ENCODE results near the gene ZBTB45. TPM values are rescaled to one million over a fixed set of nuclear protein-coding genes. Genes with fewer than 3 reads are reported as not detected.

ZBTB45 gene
- total RNA-seq (2022; extraction: Qiagen RNA extraction; ENCODE audit: low read depth) = 11.1 to 21.2 TPM (median 17.9 TPM) in 5 replicates

DNA sequence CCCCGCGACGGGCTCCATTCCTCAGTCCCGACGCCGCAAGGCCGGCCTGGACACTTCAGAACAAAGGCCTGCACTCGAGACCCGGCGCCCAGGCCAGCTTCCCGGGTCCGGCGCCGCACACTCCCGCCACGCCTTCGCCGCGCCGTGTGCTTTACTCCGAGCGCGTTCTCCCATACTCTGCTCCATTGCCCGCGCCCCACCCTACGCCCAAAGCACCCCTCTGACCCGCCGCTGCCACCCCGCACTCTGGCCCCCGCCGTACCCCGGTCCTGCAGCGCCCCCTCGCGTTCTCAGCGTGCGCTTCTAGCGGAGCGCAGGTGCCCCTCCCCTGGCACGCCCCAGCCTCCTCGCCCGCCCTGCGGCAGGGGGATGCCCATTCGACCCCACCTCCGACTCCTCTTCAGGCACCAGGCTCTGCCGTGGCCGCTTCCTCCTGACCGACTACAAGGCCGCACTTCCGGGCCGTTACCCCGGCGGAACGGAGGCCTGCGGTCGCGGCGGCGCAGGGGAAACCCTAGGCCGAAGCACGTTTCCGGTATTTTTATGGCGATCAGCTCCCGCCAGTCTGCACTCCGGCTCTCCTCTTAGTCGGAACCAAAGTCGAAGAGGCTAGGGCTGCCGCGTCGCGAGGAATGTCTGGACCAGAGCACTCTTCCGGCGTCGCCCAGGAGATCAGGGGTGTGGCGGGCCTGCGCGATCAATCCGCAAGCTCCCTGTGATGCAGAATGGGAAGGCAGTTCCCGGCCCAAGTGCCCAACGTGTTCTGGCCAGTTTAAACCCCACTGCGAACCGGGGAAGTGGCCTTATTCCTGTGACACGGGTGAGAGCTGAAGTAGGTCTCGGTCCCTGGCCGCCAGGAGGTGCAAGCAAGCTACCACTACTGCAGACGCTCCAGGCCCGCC lies at the start of gene ZBTB45:
Gene ZBTB45 (minus strand): TSS at position 456 of the 902 bp plus-strand sequence. CDS start 2,137 bp downstream, outside the sequence.

DNA sequence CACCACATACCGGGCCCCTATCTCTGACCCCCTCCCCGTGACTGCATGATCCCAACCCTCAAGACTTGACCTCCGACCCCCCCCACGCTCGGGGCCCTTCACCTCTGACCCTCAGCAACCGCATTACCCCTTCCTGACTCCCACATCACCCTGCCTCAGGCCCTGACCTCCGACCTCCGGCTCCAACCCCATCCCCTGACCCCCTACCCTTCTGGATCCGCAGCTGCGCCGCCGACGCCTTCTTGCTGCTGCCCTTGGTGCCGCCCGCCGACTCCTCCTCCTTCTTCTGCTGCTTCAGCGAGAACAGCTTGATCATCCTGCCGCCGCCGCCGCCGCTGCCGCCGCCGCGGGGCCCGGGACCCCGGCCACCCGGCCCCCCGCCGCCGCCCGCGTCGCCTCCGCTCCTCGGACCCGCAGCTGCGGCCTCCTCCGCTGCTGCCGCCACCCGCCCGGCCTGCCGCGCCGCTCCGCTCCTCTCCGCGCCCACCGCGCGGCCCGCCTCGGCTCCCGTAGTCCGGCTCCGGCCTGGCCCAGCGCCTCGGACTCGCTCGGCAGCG lies 38.5 kb upstream of the ZBTB45 start, which contains the start of gene UBE2M:
Gene UBE2M (minus strand): TSS at position 546 of the 557 bp plus-strand sequence. CDS start 230 bp downstream, at position 316.

DNA sequence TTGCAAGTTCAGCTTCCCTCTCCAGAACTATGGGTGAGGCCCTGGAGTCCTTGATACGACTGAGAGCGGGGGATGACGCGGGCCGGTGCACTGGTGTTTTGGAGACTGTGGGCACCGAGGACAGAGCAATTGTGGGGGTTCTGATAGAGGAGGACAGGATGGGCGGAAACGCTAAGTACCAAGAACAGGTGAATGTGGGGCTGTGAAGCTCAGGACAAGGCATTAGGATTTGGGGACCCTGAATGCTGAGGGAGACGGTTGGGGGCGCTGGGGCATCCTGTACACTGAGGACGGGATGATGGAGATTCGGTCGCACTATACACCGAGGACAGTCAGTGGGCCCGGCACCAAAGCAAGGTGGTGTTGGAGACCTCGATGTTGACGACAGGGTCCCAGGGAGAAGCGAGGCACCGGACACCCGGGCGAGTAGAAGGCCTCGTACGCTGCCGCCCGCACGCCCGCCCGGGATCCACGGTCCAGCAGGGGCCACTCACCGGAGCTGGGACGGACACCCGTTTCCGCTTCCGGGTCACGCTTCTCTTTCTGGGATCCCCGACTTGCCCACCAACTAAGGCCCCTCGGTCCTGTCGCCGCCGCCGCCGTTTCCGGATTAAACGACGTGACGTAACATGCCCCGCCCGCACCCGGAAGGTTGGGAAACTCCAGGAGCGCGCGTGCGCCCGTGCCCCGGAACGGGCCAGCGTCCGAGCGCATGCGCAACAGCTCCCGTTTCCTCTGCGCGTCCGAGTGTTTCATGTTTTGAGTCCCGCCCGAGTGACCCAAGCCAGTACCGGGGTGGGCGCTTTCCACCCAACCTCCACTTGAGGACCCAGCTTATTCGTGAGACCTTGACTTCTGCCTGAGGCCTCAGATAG lies 35.1 kb upstream of the ZBTB45 start, which contains the start of gene CHMP2A:
Gene CHMP2A (minus strand): TSS at position 612 of the 875 bp plus-strand sequence. CDS start 893 bp downstream, outside the sequence.

DNA sequence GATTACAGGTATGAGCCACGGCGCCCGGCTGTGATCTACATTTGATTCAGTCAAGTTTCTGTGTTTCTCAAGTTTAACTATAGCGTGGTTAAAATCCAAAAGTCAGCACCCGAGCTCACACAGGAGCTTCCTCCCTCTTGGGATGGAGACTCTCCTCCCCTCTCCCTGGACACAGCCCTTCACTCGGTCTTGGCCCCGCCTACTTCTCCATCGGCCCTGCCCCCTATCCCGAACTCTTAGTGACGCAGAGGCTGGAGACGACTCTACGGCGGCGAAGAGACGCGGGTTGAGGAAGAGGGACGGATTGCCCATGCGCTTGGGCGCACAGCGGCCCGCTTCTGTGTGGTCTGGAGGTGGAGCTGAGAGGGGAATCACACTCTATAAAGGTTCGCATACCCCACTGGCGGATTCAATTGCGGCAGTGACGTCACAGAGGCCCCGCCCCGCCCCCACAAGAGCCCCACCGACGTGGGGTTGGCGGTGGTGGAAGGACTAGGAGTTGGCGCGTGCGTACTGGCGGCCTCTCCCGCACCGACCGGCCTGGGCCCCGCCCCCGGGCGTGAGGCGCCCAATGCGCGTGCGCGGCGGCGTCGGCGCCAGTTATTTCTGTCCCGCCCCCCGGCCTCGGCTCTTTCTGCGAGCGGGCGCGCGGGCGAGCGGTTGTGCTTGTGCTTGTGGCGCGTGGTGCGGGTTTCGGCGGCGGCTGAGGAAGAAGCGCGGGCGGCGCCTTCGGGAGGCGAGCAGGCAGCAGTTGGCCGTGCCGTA lies 24.4 kb upstream of the ZBTB45 start, which contains the start of gene TRIM28:
Gene TRIM28 (plus strand): TSS at position 239 of the 765 bp plus-strand sequence. CDS start 694 bp downstream, outside the sequence.

DNA sequence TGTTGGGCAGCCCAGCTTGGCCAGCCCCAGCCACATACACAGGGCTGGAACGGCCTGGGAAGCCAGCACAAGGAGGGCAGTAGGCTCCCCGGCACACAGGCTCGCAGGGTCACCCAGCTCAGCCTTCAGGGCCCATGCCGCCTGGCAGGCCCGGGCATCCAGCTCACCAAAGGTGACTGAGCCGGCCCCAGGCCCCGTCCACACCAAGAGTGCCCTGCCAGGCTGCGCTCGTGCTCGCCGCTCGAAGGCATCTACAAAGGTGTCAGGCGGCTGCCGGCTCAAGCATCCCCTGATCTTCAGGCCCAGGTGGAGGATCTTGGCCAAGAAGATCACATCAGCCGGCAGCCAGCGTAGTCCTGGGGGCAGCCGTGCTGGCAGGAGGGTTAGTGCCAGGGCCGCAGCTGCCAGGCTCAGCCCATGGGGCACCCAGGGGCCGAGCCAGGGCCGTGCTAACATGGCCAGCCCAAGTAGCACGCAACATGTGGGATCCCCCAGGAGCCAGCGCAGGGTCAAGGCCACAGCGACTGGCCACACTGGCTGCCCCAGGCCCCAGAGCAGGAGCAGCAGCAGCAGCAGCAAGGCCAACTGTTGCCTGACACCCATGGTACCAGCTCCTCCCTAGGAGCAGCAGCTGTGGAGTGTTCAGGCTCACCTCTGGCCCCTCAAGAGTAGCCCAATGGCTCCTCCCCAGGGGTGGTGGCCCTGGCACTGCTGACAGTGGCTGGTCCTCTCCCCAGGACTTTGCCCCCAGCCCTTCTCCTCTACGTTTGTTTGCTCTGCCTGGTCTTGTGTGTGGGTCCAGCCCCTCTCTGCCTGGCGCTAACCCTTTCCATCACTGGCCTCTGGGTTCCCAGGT lies 8.0 kb downstream of the ZBTB45 start, which contains the start of gene SLC27A5:
Gene SLC27A5 (minus strand): TSS at position 640 of the 856 bp plus-strand sequence. CDS start 37 bp downstream, at position 603.

DNA sequence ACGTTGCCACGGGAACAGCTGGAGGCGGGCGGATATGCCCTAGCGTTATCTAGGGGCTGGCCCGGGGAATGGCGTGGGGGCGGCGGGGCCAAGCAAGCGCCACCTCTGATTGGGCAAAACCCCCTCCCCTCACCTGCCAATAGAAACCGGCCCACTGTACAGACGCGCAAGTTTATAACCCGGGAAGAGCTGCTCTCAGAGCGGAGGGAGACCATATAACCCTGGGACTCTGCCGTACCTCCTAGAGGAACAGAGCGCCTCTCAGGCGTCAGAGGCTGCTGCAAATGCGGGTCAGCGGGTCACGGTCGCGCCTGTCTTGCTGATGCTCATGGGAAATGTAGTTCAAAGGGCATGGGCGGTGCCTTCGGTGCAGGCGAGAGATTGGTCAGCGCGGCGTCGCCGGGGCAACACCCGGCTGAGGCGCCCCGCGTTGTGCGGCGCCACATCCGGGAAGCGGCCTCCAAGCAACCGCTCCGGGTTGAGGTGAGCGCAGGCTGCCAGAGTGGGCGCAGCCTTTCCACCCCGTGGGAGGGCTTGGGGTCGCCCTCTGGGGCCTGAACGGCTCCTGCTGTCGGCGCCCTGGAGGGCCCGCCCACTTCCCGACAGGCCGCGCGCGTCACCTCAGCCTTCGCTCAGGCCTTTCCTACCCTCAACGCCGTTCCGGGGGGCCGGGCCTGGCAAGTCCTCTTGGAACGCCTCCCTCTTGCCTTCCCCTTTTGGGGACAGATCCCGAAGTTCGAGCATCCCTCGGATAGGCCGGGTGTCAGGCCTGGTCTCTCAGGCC lies 43.7 kb downstream of the ZBTB45 start, which contains the start of gene ZNF446:
Gene ZNF446 (plus strand): TSS at position 639 of the 784 bp plus-strand sequence. CDS start 867 bp downstream, outside the sequence.

DNA sequence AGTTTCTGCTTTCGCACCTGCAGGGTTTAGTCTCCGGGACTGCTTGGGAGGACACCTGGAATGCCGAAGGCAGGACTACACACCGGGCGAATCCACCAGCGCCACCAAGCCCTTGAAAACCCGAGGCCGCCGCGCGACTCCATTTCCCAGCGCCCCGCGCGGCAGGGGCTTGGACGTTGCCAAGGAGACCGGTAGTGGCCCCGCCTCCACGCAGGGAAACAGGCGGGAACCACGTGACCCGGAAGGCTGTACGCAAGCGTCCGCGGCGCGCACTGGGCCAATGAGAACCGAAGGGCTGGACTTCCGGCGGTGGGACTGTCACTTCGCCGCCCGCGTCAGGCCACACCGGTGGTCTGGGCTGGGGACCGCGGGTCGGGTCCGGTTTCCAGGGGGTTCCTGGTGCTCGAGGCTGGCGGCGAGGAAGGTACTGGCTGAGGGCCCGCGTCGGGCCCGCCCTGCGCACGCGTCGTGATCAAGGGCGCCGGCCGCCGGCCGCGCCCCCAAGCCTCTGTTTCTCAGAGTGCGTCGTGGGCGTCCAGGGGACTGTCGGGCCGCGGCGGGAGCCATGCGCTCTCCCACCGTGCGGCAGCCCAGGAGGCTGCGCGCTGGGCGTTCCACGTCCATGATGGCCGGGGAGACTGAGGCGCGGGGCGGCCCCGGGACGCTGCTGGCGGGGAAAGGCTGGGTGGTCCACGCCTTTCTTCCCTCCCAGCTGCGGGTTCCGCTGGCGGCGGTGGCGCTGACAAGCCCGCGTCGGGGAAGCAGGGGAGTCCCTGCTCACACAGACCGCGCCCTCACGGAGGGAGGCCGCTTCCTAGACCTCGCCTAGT lies 52.6 kb downstream of the ZBTB45 start, which contains the start of gene ZNF324:
Gene ZNF324 (plus strand): TSS at position 321 of the 830 bp plus-strand sequence. CDS start 2,106 bp downstream, outside the sequence.

Other genes with a start within 250 kb of the ZBTB45 start
- 0.92 to 1.4 TPM (median 1.2 TPM) in 5 replicates for gene ZNF8, start 240.9 kb downstream of the ZBTB45 start, total RNA-seq (2022; extraction: Qiagen RNA extraction; ENCODE audit: low read depth)
- 89.1 to 120 TPM (median 93.3 TPM) in 5 replicates for gene ERVK3-1, start 214.4 kb downstream of the ZBTB45 start, total RNA-seq (2022; extraction: Qiagen RNA extraction; ENCODE audit: low read depth)
- gene ZSCAN22, start 192.8 kb downstream of the ZBTB45 start, total RNA-seq (2022; extraction: Qiagen RNA extraction; ENCODE audit: low read depth) = 2.4 to 3.0 TPM (median 2.6 TPM) in 5 replicates
- gene A1BG, start 166.3 kb downstream of the ZBTB45 start, total RNA-seq (2022; extraction: Qiagen RNA extraction; ENCODE audit: low read depth) = 8.1 to 17.1 TPM (median 13.2 TPM) in 5 replicates
- 0.80 to 1.8 TPM (median 1.5 TPM) in 5 replicates for gene ZNF497, start 157.1 kb downstream of the ZBTB45 start, total RNA-seq (2022; extraction: Qiagen RNA extraction; ENCODE audit: low read depth)
- gene ZNF837, start 138.8 kb downstream of the ZBTB45 start, total RNA-seq (2022; extraction: Qiagen RNA extraction; ENCODE audit: low read depth) = 0.79 to 1.8 TPM (median 1.5 TPM) in 5 replicates
- 2,154 to 2,606 TPM (median 2,462 TPM) in 5 replicates for gene RPS5, start 132.5 kb downstream of the ZBTB45 start, total RNA-seq (2022; extraction: Qiagen RNA extraction; ENCODE audit: low read depth)
- gene RNF225, start 124.2 kb downstream of the ZBTB45 start, total RNA-seq (2022; extraction: Qiagen RNA extraction; ENCODE audit: low read depth) = 0.23 to 0.63 TPM (median 0.27 TPM) in 3 of 5 replicates, not detected in the others
- gene ZNF584, start 111.2 kb downstream of the ZBTB45 start, total RNA-seq (2022; extraction: Qiagen RNA extraction; ENCODE audit: low read depth) = 17.9 to 21.0 TPM (median 19.6 TPM) in 5 replicates
- gene ZNF132, start 79.7 kb downstream of the ZBTB45 start, total RNA-seq (2022; extraction: Qiagen RNA extraction; ENCODE audit: low read depth) = 0.09 to 0.16 TPM (median 0.12 TPM) in 4 of 5 replicates, not detected in the other
- gene ZNF324B, start 68.2 kb downstream of the ZBTB45 start, total RNA-seq (2022; extraction: Qiagen RNA extraction; ENCODE audit: low read depth) = 5.4 to 7.6 TPM (median 6.7 TPM) in 5 replicates
- 8.5 to 10.1 TPM (median 9.6 TPM) in 5 replicates for gene ZNF324, start 52.7 kb downstream of the ZBTB45 start, total RNA-seq (2022; extraction: Qiagen RNA extraction; ENCODE audit: low read depth)
- gene ZNF446, start 43.5 kb downstream of the ZBTB45 start, total RNA-seq (2022; extraction: Qiagen RNA extraction; ENCODE audit: low read depth) = 10.8 to 14.0 TPM (median 11.5 TPM) in 5 replicates
- gene SLC27A5, start 7.8 kb downstream of the ZBTB45 start, total RNA-seq (2022; extraction: Qiagen RNA extraction; ENCODE audit: low read depth) = 20.2 to 31.0 TPM (median 29.2 TPM) in 5 replicates
- gene TRIM28, start 24.3 kb upstream of the ZBTB45 start, total RNA-seq (2022; extraction: Qiagen RNA extraction; ENCODE audit: low read depth) = 618 to 908 TPM (median 657 TPM) in 5 replicates
- gene CHMP2A, start 35.3 kb upstream of the ZBTB45 start, total RNA-seq (2022; extraction: Qiagen RNA extraction; ENCODE audit: low read depth) = 187 to 221 TPM (median 197 TPM) in 5 replicates
- 139 to 187 TPM (median 143 TPM) in 5 replicates for gene UBE2M, start 38.8 kb upstream of the ZBTB45 start, total RNA-seq (2022; extraction: Qiagen RNA extraction; ENCODE audit: low read depth)
- gene MZF1, start 53.5 kb upstream of the ZBTB45 start, total RNA-seq (2022; extraction: Qiagen RNA extraction; ENCODE audit: low read depth) = 9.0 to 18.1 TPM (median 14.8 TPM) in 5 replicates